CD8-positive, alpha-beta memory T cell (primary cell): ENCODE measurements around the gene CBX1. TPM values are rescaled to one million over a fixed set of nuclear protein-coding genes. Genes with fewer than 3 reads are reported as not detected.
A peak's percentile ranks its signal among the peaks of the same experiment; 100 is the strongest.

Experiments used
- CTCF ChIA-PET: fragments of 350-600 bp; sonication (Branson Sonifier 250); formaldehyde crosslinking; loops from one replicate; lab custom pipeline; 2021; ENCODE audit warnings: antibody characterized with exemption; lab: Charles Lee
- POLR2A ChIA-PET: fragments of 350-600 bp; sonication (Branson Sonifier 250); formaldehyde crosslinking; loops from one replicate; lab custom pipeline; 2021; ENCODE audit warnings: antibody characterized with exemption; lab: Charles Lee
- DNase-seq, 5 donors: peaks; one replicate each; pipeline versions ENCODE4 v3.0.0 to v3.0.0-alpha.2; 2020 to 2022; ENCODE audit warnings: mixed read lengths in 1 of 5
- H3K27ac ChIP-seq: one replicate; pipeline ENCODE4 v1.7.0; 2013; ENCODE audit warnings: low read depth, mild to moderate bottlenecking, low read length, moderate library complexity
- H3K27me3 ChIP-seq: 2 replicates; pipeline ENCODE4 v1.7.0; 2013; ENCODE audit warnings: low read length, mild to moderate bottlenecking; ENCODE audit not compliant: insufficient read depth, poor library complexity, severe bottlenecking
- H3K36me3 ChIP-seq: 2 replicates; pipeline ENCODE4 v1.7.0; 2013; ENCODE audit warnings: mild to moderate bottlenecking, low read length, moderate library complexity; ENCODE audit not compliant: insufficient read depth
- H3K4me1 ChIP-seq: 2 replicates; pipeline ENCODE4 v1.7.0; 2013; ENCODE audit warnings: mild to moderate bottlenecking, low read length, moderate library complexity; ENCODE audit not compliant: insufficient read depth
- H3K4me3 ChIP-seq: 2 replicates; pipeline ENCODE4 v1.7.0; 2013; ENCODE audit warnings: mild to moderate bottlenecking, low read length
- H3K9me3 ChIP-seq: 2 replicates; pipeline ENCODE4 v1.7.0; 2013; ENCODE audit warnings: mild to moderate bottlenecking, low read length
- H3K27ac Mint-ChIP-seq, 8 donors: one replicate each; pipeline ENCODE4 v1.8.0; 2020 to 2021; ENCODE audit warnings: mixed read lengths in 8 of 8, mild to moderate bottlenecking in 6 of 8, inconsistent platforms in 3 of 8, moderate library complexity in 3 of 8
- H3K27me3 Mint-ChIP-seq, 2 donors: one replicate each; pipeline ENCODE4 v1.8.0; 2020 to 2021; ENCODE audit warnings: mixed read lengths in 2 of 2, mild to moderate bottlenecking in 1 of 2, moderate library complexity in 1 of 2
- H3K36me3 Mint-ChIP-seq, 3 donors: one replicate each; pipeline ENCODE4 v1.8.0; 2020 to 2021; ENCODE audit warnings: mixed read lengths in 3 of 3, inconsistent platforms in 1 of 3, mild to moderate bottlenecking in 1 of 3
- H3K4me1 Mint-ChIP-seq, 3 donors: one replicate each; pipeline ENCODE4 v1.8.0; 2020 to 2021; ENCODE audit warnings: mixed read lengths in 3 of 3, inconsistent platforms in 1 of 3, mild to moderate bottlenecking in 1 of 3
- H3K4me3 Mint-ChIP-seq, 7 donors: one replicate each; pipeline ENCODE4 v1.8.0; 2020 to 2021; ENCODE audit warnings: mixed read lengths in 7 of 7, mild to moderate bottlenecking in 6 of 7, moderate library complexity in 4 of 7, inconsistent platforms in 2 of 7
- H3K9me3 Mint-ChIP-seq, 5 donors: one replicate each; pipeline ENCODE4 v1.8.0; 2020 to 2022; ENCODE audit warnings: mixed read lengths in 5 of 5, mild to moderate bottlenecking in 3 of 5, moderate library complexity in 2 of 5, inconsistent platforms in 1 of 5
- polyA plus RNA-seq: library from polyadenylated mRNA; unstranded; fragments of 300-500 nt; fragmentation: Illumina TruSeq; gene quantifications from one replicate; pipeline ENCODE4 v1.2.3, GENCODE V29; 2021
- total RNA-seq, 2 experiments: library from RNA; stranded (reverse); gene quantifications; one replicate each; pipeline ENCODE4 v1.2.3, GENCODE V29; 2021

CBX1 gene
- total RNA-seq (10 to 100 TPM; 63.1 to 65.1 TPM), polyA plus RNA-seq (21.1 TPM)

GRCh38 chr17:48101012-48101720 is at the start of gene CBX1:
Gene CBX1 (minus strand): TSS chr17:48101478. CDS start chr17:48077004, 24,474 bp downstream.
- POLR2A ChIA-PET: interaction anchor here (0.6 to 1.5 kb wide), 2 partner anchors 7 to 10 kb away, joined by 3 read pairs; no protein-coding TSS in a partner anchor
- peak; percentile 87 to 95 (median 90) for DNase-seq
- no peaks in the 10 kb centered on the region for H3K9me3 Mint-ChIP-seq
- no peaks in the 10 kb centered on the region for H3K36me3 ChIP-seq
- H3K27me3 Mint-ChIP-seq: peaks cover 0 to 6% of the 10 kb centered on the region in 2 donors
- peak within 1 kb of the TSS; percentile 38 for H3K27ac ChIP-seq
- H3K9me3 ChIP-seq: no peaks in the 10 kb centered on the region
- peak within 1 kb of the TSS; percentile 82 to 98 (median 90) for H3K4me3 Mint-ChIP-seq
- H3K27ac Mint-ChIP-seq: peak within 1 kb of the TSS; percentile 21 to 96 (median 83)
- CTCF ChIA-PET: interaction anchor here (1.1 to 1.3 kb wide), 3 partner anchors 21 to 130 kb away, joined by 3 to 5 read pairs (median 4); partner anchors contain the start of gene CDK5RAP3
- peak within 1 kb of the TSS; percentile 73 for H3K4me3 ChIP-seq
- peaks cover 7% of the 10 kb centered on the region for H3K4me1 ChIP-seq
- peaks cover 28 to 48% (median 46%) of the 10 kb centered on the region in 3 donors for H3K4me1 Mint-ChIP-seq
- no peaks in the 10 kb centered on the region for H3K27me3 ChIP-seq
- H3K36me3 Mint-ChIP-seq: peaks cover 0 to 2% (median 0%) of the 10 kb centered on the region in 3 donors

GRCh38 chr17:48150597-48151001 is 49.3 kb upstream of the CBX1 start:
- POLR2A ChIA-PET: no interaction called here
- Mint-ChIP-seq H3K27me3 (peaks cover 0 to 1% of the 10 kb centered on the region in 2 donors), H3K4me3 (no peak overlapping the region), H3K36me3 (peaks cover 0 to 81% (median 14%) of the 10 kb centered on the region in 3 donors), H3K4me1 (peaks cover 2 to 3% (median 3%) of the 10 kb centered on the region in 3 donors), H3K27ac (peak overlapping the region in 1 of 8 donors; percentile 18), H3K9me3 (no peaks in the 10 kb centered on the region)
- Histone ChIP-seq H3K27me3 (no peaks in the 10 kb centered on the region), H3K27ac (no peak overlapping the region), H3K4me1 (no peaks in the 10 kb centered on the region), H3K4me3 (no peak overlapping the region), H3K36me3 (peaks cover 46% of the 10 kb centered on the region), H3K9me3 (no peaks in the 10 kb centered on the region)
- no peak for DNase-seq
- CTCF ChIA-PET: no interaction called here

- H3K27ac Mint-ChIP-seq: peak overlapping the region in 1 of 8 donors; percentile 17
- DNase-seq: no peak
- Histone ChIP-seq H3K9me3 (no peaks in the 10 kb centered on the region), H3K27ac (no peak overlapping the region), H3K36me3 (peaks cover 42% of the 10 kb centered on the region), H3K4me3 (no peak overlapping the region), H3K4me1 (no peaks in the 10 kb centered on the region), H3K27me3 (no peaks in the 10 kb centered on the region)
- no peaks in the 10 kb centered on the region for H3K9me3 Mint-ChIP-seq
- peaks cover 0 to 85% (median 14%) of the 10 kb centered on the region in 3 donors for H3K36me3 Mint-ChIP-seq
- CTCF ChIA-PET: no interaction called here
- peaks cover 5 to 10% (median 9%) of the 10 kb centered on the region in 3 donors for H3K4me1 Mint-ChIP-seq
- no peak overlapping the region for H3K4me3 Mint-ChIP-seq
- POLR2A ChIA-PET: no interaction called here
- H3K27me3 Mint-ChIP-seq: peaks cover 0 to 1% of the 10 kb centered on the region in 2 donors
Measured at GRCh38 chr17:48149787-48150463, 48.6 kb upstream of the CBX1 start.

GRCh38 chr17:48148854-48149786 is 47.8 kb upstream of the CBX1 start:
- CTCF ChIA-PET: no interaction called here
- Mint-ChIP-seq H3K4me1 (peaks cover 6 to 18% (median 17%) of the 10 kb centered on the region in 3 donors), H3K9me3 (no peaks in the 10 kb centered on the region), H3K36me3 (peaks cover 0 to 85% (median 13%) of the 10 kb centered on the region in 3 donors), H3K27ac (peak overlapping the region in 1 of 8 donors; percentile 17), H3K4me3 (no peak overlapping the region), H3K27me3 (peaks cover 0 to 1% of the 10 kb centered on the region in 2 donors)
- Histone ChIP-seq H3K36me3 (peaks cover 36% of the 10 kb centered on the region), H3K4me1 (no peaks in the 10 kb centered on the region), H3K27me3 (no peaks in the 10 kb centered on the region), H3K27ac (no peak overlapping the region), H3K4me3 (no peak overlapping the region), H3K9me3 (no peaks in the 10 kb centered on the region)
- POLR2A ChIA-PET: no interaction called here
- DNase-seq: no peak

GRCh38 chr17:48148029-48148770 is 46.9 kb upstream of the CBX1 start:
- Mint-ChIP-seq H3K9me3 (no peaks in the 10 kb centered on the region), H3K27me3 (peaks cover 0 to 1% of the 10 kb centered on the region in 2 donors), H3K4me3 (no peak overlapping the region), H3K36me3 (peaks cover 0 to 85% (median 12%) of the 10 kb centered on the region in 3 donors), H3K27ac (peak overlapping the region in 3 of 8 donors; percentile 0 to 38 (median 7)), H3K4me1 (peaks cover 11 to 25% (median 25%) of the 10 kb centered on the region in 3 donors)
- Histone ChIP-seq H3K4me1 (no peaks in the 10 kb centered on the region), H3K36me3 (peaks cover 33% of the 10 kb centered on the region), H3K27me3 (no peaks in the 10 kb centered on the region), H3K27ac (no peak overlapping the region), H3K4me3 (no peak overlapping the region), H3K9me3 (no peaks in the 10 kb centered on the region)
- ChIA-PET POLR2A (no interaction called here), CTCF (no interaction called here)
- DNase-seq: no peak

GRCh38 chr17:48144976-48145798 is 43.9 kb upstream of the CBX1 start:
- H3K27ac Mint-ChIP-seq: peak overlapping the region; percentile 5 to 70 (median 58)
- Histone ChIP-seq H3K27me3 (no peaks in the 10 kb centered on the region), H3K4me3 (no peak overlapping the region), H3K4me1 (no peaks in the 10 kb centered on the region), H3K9me3 (no peaks in the 10 kb centered on the region), H3K36me3 (peaks cover 29% of the 10 kb centered on the region), H3K27ac (no peak overlapping the region)
- peaks cover 0 to 80% (median 10%) of the 10 kb centered on the region in 3 donors for H3K36me3 Mint-ChIP-seq
- DNase-seq: no peak
- peaks cover 0 to 1% of the 10 kb centered on the region in 2 donors for H3K27me3 Mint-ChIP-seq
- POLR2A ChIA-PET: interaction anchor here (0.5 kb wide), 1 partner anchor 213 kb away, joined by 3 read pairs; no protein-coding TSS in a partner anchor
- no peaks in the 10 kb centered on the region for H3K9me3 Mint-ChIP-seq
- peaks cover 13 to 25% (median 25%) of the 10 kb centered on the region in 3 donors for H3K4me1 Mint-ChIP-seq
- CTCF ChIA-PET: no interaction called here
- H3K4me3 Mint-ChIP-seq: no peak overlapping the region
